GM12878 (cell line): Measurements from ENCODE around the gene PRDM16.

Source experiments
- CEBPB ChIP-seq, 2 experiments: fragments of 150-350 bp in 1 of 2; IDR thresholded peaks; 2 replicates each; pipeline ENCODE4 v1.6.1; 2012 to 2014; ENCODE audit warnings: low read depth in 2 of 2, low read length in 2 of 2, borderline replicate concordance in 1 of 2, inconsistent platforms in 1 of 2
- EZH2 ChIP-seq: IDR thresholded peaks from 2 replicates; pipeline ENCODE4 v1.6.1; 2012; ENCODE audit warnings: low read depth, mild to moderate bottlenecking, control low read depth, inconsistent platforms, low read length, borderline replicate concordance; ENCODE audit not compliant: control insufficient read depth
- RAD51 ChIP-seq: fragments of 450-650 bp; IDR thresholded peaks from 2 replicates; pipeline ENCODE4 v1.6.1; 2016; ENCODE audit warnings: moderate library complexity, mild to moderate bottlenecking, inconsistent platforms
- RELA ChIP-seq: fragments of 450-650 bp; IDR thresholded peaks from 2 replicates; pipeline ENCODE4 v1.8.0; 2014; ENCODE audit warnings: borderline replicate concordance; ENCODE audit not compliant: partially characterized antibody
- RFX5 ChIP-seq: IDR thresholded peaks from 2 replicates; pipeline ENCODE4 v1.6.1; 2011; ENCODE audit warnings: low read depth, low read length, improper control_type of control experiment
- TAF1 ChIP-seq: IDR thresholded peaks from 2 replicates; pipeline ENCODE4 v1.6.1; 2011; ENCODE audit warnings: mild to moderate bottlenecking, low read depth, low read length, borderline replicate concordance
- TF ChIP-seq, protein P1 (sequence below): IDR thresholded peaks from 2 replicates; pipeline ENCODE4 v1.6.1; 2011; ENCODE audit warnings: borderline replicate concordance, low read depth, mild to moderate bottlenecking, moderate library complexity, mixed read lengths, low read length; ENCODE audit not compliant: insufficient read depth; ENCODE audit errors: extremely low read length
- TF ChIP-seq, protein P2 (sequence below), 3 experiments: IDR thresholded peaks in 2 of 3; conservative IDR thresholded peaks in 1 of 3; 2 replicates each; pipeline ENCODE4 v1.5.1; 2011; ENCODE audit warnings: low read depth in 3 of 3, low read length in 3 of 3, mild to moderate bottlenecking in 3 of 3, control low read depth in 2 of 3, moderate library complexity in 2 of 3, inconsistent platforms in 1 of 3, mixed read lengths in 1 of 3; ENCODE audit not compliant: control insufficient read depth in 2 of 3, insufficient read depth in 1 of 3; ENCODE audit errors: extremely low read depth in 1 of 3
- TF ChIP-seq, protein P3 (sequence below): IDR thresholded peaks from 2 replicates; pipeline ENCODE4 v1.6.1; 2012; ENCODE audit warnings: low read depth, low read length, improper control_type of control experiment
- TF ChIP-seq, protein P4 (sequence below): IDR thresholded peaks from 2 replicates; pipeline ENCODE4 v1.6.1; 2012; ENCODE audit warnings: mild to moderate bottlenecking, low read depth, low read length

DNA sequence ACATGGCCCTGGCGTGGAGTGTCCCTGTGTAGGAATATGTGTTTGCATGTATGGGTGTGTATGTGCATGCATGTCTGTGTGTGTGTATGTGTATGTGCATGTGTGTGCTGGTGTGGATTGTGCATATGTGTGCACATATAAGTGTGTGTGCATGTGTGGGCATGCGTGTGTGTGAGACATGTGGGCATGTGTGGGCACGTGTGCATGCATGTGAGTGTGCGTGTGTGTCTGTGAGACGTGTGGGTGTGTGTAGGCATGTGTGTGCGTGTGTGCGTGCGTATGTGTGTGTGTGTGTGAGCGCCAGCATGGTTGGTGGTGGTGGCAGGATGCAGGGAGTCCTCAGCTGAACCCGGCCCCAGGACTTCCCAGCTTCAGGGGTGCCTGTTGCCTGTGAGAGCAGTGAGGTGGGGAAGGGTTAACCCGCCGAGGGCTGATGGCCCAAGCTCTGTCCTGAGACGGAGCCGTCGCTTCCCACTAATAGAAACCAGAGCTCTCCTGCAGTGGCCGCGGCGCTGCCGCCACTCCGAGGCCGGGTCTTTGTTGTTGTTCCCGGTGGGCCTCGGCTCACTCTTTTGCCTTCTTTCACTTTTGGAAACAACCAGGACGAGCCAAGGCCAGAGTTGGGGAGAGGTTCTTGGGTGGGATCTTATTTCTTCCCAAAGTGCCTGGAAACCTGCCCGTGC is 241.9 kb downstream of the PRDM16 start:
- TF ChIP-seq, protein P1, sequence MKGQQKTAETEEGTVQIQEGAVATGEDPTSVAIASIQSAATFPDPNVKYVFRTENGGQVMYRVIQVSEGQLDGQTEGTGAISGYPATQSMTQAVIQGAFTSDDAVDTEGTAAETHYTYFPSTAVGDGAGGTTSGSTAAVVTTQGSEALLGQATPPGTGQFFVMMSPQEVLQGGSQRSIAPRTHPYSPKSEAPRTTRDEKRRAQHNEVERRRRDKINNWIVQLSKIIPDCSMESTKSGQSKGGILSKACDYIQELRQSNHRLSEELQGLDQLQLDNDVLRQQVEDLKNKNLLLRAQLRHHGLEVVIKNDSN: no peak
- TF ChIP-seq RELA: no peak
- TF ChIP-seq, protein P2, sequence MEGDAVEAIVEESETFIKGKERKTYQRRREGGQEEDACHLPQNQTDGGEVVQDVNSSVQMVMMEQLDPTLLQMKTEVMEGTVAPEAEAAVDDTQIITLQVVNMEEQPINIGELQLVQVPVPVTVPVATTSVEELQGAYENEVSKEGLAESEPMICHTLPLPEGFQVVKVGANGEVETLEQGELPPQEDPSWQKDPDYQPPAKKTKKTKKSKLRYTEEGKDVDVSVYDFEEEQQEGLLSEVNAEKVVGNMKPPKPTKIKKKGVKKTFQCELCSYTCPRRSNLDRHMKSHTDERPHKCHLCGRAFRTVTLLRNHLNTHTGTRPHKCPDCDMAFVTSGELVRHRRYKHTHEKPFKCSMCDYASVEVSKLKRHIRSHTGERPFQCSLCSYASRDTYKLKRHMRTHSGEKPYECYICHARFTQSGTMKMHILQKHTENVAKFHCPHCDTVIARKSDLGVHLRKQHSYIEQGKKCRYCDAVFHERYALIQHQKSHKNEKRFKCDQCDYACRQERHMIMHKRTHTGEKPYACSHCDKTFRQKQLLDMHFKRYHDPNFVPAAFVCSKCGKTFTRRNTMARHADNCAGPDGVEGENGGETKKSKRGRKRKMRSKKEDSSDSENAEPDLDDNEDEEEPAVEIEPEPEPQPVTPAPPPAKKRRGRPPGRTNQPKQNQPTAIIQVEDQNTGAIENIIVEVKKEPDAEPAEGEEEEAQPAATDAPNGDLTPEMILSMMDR (IDR thresholded peaks at IDR 0.05 in 2 of 3, conservative IDR thresholded peaks at IDR 0.05 in 1 of 3; ENCODE audit: control insufficient read depth in 2 of 3, extremely low read depth in 1 of 3, insufficient read depth in 1 of 3, low read depth in 3 of 3, low read length in 3 of 3): no peak
- TF ChIP-seq, protein P3, sequence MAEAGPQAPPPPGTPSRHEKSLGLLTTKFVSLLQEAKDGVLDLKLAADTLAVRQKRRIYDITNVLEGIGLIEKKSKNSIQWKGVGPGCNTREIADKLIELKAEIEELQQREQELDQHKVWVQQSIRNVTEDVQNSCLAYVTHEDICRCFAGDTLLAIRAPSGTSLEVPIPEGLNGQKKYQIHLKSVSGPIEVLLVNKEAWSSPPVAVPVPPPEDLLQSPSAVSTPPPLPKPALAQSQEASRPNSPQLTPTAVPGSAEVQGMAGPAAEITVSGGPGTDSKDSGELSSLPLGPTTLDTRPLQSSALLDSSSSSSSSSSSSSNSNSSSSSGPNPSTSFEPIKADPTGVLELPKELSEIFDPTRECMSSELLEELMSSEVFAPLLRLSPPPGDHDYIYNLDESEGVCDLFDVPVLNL: no peak
- TF ChIP-seq RAD51: no peak
- no peak for TF ChIP-seq RFX5
- TF ChIP-seq EZH2: no peak
- TF ChIP-seq, protein P4, sequence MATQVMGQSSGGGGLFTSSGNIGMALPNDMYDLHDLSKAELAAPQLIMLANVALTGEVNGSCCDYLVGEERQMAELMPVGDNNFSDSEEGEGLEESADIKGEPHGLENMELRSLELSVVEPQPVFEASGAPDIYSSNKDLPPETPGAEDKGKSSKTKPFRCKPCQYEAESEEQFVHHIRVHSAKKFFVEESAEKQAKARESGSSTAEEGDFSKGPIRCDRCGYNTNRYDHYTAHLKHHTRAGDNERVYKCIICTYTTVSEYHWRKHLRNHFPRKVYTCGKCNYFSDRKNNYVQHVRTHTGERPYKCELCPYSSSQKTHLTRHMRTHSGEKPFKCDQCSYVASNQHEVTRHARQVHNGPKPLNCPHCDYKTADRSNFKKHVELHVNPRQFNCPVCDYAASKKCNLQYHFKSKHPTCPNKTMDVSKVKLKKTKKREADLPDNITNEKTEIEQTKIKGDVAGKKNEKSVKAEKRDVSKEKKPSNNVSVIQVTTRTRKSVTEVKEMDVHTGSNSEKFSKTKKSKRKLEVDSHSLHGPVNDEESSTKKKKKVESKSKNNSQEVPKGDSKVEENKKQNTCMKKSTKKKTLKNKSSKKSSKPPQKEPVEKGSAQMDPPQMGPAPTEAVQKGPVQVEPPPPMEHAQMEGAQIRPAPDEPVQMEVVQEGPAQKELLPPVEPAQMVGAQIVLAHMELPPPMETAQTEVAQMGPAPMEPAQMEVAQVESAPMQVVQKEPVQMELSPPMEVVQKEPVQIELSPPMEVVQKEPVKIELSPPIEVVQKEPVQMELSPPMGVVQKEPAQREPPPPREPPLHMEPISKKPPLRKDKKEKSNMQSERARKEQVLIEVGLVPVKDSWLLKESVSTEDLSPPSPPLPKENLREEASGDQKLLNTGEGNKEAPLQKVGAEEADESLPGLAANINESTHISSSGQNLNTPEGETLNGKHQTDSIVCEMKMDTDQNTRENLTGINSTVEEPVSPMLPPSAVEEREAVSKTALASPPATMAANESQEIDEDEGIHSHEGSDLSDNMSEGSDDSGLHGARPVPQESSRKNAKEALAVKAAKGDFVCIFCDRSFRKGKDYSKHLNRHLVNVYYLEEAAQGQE: no peak
- TF ChIP-seq CEBPB (IDR thresholded peaks at IDR 0.05; ENCODE audit: borderline replicate concordance in 1 of 2, low read depth in 2 of 2, low read length in 2 of 2): no peak
- TF ChIP-seq TAF1: no peak
